GM12878 (cell line): Measurements from ENCODE around the gene MRPL18. TPM values are rescaled to one million over a fixed set of nuclear protein-coding genes. Genes with fewer than 3 reads are reported as not detected.

Source experiments
- CEBPB ChIP-seq, 2 experiments: fragments of 150-350 bp in 1 of 2; IDR thresholded peaks; 2 replicates each; pipeline ENCODE4 v1.6.1; 2012 to 2014; ENCODE audit warnings: low read depth in 2 of 2, low read length in 2 of 2, borderline replicate concordance in 1 of 2, inconsistent platforms in 1 of 2
- CHD2 ChIP-seq: IDR thresholded peaks from 2 replicates; pipeline ENCODE4 v1.6.1; 2011; ENCODE audit warnings: low read depth, low read length, improper control_type of control experiment, borderline replicate concordance
- HDGF ChIP-seq: fragments of 450-650 bp; IDR thresholded peaks from 2 replicates; pipeline ENCODE4 v1.6.1; 2016; ENCODE audit warnings: antibody characterized with exemption
- MEF2A ChIP-seq: IDR thresholded peaks from 2 replicates; pipeline ENCODE4 v1.6.1; 2011; ENCODE audit warnings: low read depth, mild to moderate bottlenecking, low read length, moderate library complexity; ENCODE audit not compliant: insufficient read depth
- POLR2AphosphoS5 ChIP-seq: IDR thresholded peaks from 2 replicates; pipeline ENCODE4 v1.6.1; 2011; ENCODE audit warnings: mild to moderate bottlenecking, low read length, inconsistent platforms
- SMC3 ChIP-seq: IDR thresholded peaks from 2 replicates; pipeline ENCODE4 v1.6.1; 2011; ENCODE audit warnings: low read length, improper control_type of control experiment, borderline replicate concordance
- polyA plus RNA-seq, 11 experiments: library from polyadenylated mRNA; depleted of rRNA in 4 of 11; unstranded in 6 of 11; stranded (reverse) in 5 of 11; fragments of >200 nt; fragmentation: Nextera tagmentation in 4 of 11; fragmentation: Illumina TruSeq in 1 of 11; extraction: Ambion mirVana in 4 of 11; extraction: Trizol in 1 of 11; gene quantifications; 1 replicate in 1 of 11; 2 replicates in 10 of 11; pipeline versions ENCODE4 v1.2.1 to v1.2.3, GENCODE V29; 2011 to 2016; ENCODE audit warnings: inconsistent platforms in 2 of 11, missing spikeins in 2 of 11, low read depth in 1 of 11
- total RNA-seq, 4 experiments: library from RNA; depleted of rRNA in 3 of 4; stranded (reverse); fragments of >200 nt in 3 of 4; fragmentation: Illumina TruSeq in 1 of 4; extraction: Trizol in 1 of 4; gene quantifications; 2 replicates each; pipeline versions ENCODE4 v1.2.1 to v1.2.3, GENCODE V29; 2013 to 2021
- TF ChIP-seq, protein P1 (sequence below): fragments of 450-650 bp; IDR thresholded peaks from 2 replicates; pipeline ENCODE4 v1.6.1; 2017; ENCODE audit warnings: mild to moderate bottlenecking, moderate library complexity
- TF ChIP-seq, protein P2 (sequence below): fragments of 450-650 bp; IDR thresholded peaks from 2 replicates; pipeline ENCODE4 v1.6.1; 2014; ENCODE audit warnings: mild to moderate bottlenecking
- TF ChIP-seq, protein P3 (sequence below): fragments of 450-650 bp; IDR thresholded peaks from 2 replicates; pipeline ENCODE4 v1.6.1; 2017; ENCODE audit warnings: low read depth, mild to moderate bottlenecking, moderate library complexity
- TF ChIP-seq, protein P4 (sequence below): IDR thresholded peaks from 2 replicates; pipeline ENCODE4 v1.6.1; 2011; ENCODE audit warnings: low read depth, low read length, improper control_type of control experiment, borderline replicate concordance
- TF ChIP-seq, protein P5 (sequence below): fragments of 450-650 bp; IDR thresholded peaks from 2 replicates; pipeline ENCODE4 v1.6.1; 2016; ENCODE audit warnings: mild to moderate bottlenecking, moderate library complexity, borderline replicate concordance
- TF ChIP-seq, protein P6 (sequence below): fragments of 450-650 bp; conservative IDR thresholded peaks from 2 replicates; pipeline ENCODE4 v1.6.1; 2017; ENCODE audit warnings: mild to moderate bottlenecking, moderate library complexity
- TF ChIP-seq, protein P7 (sequence below): IDR thresholded peaks from 2 replicates; pipeline ENCODE4 v1.6.1; 2012; ENCODE audit warnings: low read depth, low read length, improper control_type of control experiment

The MRPL18 gene
- total and polyA plus RNA-seq, 10 of the 15 experiments (the other 5 are each of a cell fraction or from before 2014, with no cell fraction given): 68.5 to 203 (median 116) TPM

DNA sequence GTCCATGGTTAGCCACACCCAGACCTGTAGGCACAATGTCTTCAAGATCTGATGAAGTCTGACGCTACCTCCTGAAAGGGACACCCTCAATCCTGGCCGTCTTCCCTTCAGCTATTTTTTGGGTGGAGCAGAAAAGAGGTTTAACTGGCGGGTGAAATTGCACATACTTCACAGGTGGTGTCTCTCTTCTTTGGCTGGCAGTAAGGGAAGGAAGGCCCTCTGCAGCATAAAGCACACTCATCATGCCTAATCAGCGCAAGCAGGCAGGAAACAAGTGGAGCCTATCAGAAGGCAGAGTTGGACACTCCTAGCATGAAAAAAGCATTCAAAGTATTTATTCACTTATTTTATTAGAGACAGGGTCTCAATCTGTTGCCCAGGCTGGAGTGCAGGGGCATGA is 42.7 kb downstream of the MRPL18 start (continued):
- TF ChIP-seq, protein P1, sequence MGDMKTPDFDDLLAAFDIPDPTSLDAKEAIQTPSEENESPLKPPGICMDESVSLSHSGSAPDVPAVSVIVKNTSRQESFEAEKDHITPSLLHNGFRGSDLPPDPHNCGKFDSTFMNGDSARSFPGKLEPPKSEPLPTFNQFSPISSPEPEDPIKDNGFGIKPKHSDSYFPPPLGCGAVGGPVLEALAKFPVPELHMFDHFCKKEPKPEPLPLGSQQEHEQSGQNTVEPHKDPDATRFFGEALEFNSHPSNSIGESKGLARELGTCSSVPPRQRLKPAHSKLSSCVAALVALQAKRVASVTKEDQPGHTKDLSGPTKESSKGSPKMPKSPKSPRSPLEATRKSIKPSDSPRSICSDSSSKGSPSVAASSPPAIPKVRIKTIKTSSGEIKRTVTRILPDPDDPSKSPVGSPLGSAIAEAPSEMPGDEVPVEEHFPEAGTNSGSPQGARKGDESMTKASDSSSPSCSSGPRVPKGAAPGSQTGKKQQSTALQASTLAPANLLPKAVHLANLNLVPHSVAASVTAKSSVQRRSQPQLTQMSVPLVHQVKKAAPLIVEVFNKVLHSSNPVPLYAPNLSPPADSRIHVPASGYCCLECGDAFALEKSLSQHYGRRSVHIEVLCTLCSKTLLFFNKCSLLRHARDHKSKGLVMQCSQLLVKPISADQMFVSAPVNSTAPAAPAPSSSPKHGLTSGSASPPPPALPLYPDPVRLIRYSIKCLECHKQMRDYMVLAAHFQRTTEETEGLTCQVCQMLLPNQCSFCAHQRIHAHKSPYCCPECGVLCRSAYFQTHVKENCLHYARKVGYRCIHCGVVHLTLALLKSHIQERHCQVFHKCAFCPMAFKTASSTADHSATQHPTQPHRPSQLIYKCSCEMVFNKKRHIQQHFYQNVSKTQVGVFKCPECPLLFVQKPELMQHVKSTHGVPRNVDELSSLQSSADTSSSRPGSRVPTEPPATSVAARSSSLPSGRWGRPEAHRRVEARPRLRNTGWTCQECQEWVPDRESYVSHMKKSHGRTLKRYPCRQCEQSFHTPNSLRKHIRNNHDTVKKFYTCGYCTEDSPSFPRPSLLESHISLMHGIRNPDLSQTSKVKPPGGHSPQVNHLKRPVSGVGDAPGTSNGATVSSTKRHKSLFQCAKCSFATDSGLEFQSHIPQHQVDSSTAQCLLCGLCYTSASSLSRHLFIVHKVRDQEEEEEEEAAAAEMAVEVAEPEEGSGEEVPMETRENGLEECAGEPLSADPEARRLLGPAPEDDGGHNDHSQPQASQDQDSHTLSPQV: no peak
- TF ChIP-seq, protein P2, sequence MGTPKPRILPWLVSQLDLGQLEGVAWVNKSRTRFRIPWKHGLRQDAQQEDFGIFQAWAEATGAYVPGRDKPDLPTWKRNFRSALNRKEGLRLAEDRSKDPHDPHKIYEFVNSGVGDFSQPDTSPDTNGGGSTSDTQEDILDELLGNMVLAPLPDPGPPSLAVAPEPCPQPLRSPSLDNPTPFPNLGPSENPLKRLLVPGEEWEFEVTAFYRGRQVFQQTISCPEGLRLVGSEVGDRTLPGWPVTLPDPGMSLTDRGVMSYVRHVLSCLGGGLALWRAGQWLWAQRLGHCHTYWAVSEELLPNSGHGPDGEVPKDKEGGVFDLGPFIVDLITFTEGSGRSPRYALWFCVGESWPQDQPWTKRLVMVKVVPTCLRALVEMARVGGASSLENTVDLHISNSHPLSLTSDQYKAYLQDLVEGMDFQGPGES: no peak
- TF ChIP-seq, protein P3, sequence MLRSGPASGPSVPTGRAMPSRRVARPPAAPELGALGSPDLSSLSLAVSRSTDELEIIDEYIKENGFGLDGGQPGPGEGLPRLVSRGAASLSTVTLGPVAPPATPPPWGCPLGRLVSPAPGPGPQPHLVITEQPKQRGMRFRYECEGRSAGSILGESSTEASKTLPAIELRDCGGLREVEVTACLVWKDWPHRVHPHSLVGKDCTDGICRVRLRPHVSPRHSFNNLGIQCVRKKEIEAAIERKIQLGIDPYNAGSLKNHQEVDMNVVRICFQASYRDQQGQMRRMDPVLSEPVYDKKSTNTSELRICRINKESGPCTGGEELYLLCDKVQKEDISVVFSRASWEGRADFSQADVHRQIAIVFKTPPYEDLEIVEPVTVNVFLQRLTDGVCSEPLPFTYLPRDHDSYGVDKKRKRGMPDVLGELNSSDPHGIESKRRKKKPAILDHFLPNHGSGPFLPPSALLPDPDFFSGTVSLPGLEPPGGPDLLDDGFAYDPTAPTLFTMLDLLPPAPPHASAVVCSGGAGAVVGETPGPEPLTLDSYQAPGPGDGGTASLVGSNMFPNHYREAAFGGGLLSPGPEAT: no peak
- no peak for TF ChIP-seq SMC3
- TF ChIP-seq CEBPB (IDR thresholded peaks at IDR 0.05; ENCODE audit: borderline replicate concordance in 1 of 2, low read depth in 2 of 2, low read length in 2 of 2): no peak
- TF ChIP-seq POLR2AphosphoS5: no peak
- TF ChIP-seq, protein P4, sequence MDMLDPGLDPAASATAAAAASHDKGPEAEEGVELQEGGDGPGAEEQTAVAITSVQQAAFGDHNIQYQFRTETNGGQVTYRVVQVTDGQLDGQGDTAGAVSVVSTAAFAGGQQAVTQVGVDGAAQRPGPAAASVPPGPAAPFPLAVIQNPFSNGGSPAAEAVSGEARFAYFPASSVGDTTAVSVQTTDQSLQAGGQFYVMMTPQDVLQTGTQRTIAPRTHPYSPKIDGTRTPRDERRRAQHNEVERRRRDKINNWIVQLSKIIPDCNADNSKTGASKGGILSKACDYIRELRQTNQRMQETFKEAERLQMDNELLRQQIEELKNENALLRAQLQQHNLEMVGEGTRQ: no peak
- TF ChIP-seq, protein P5, sequence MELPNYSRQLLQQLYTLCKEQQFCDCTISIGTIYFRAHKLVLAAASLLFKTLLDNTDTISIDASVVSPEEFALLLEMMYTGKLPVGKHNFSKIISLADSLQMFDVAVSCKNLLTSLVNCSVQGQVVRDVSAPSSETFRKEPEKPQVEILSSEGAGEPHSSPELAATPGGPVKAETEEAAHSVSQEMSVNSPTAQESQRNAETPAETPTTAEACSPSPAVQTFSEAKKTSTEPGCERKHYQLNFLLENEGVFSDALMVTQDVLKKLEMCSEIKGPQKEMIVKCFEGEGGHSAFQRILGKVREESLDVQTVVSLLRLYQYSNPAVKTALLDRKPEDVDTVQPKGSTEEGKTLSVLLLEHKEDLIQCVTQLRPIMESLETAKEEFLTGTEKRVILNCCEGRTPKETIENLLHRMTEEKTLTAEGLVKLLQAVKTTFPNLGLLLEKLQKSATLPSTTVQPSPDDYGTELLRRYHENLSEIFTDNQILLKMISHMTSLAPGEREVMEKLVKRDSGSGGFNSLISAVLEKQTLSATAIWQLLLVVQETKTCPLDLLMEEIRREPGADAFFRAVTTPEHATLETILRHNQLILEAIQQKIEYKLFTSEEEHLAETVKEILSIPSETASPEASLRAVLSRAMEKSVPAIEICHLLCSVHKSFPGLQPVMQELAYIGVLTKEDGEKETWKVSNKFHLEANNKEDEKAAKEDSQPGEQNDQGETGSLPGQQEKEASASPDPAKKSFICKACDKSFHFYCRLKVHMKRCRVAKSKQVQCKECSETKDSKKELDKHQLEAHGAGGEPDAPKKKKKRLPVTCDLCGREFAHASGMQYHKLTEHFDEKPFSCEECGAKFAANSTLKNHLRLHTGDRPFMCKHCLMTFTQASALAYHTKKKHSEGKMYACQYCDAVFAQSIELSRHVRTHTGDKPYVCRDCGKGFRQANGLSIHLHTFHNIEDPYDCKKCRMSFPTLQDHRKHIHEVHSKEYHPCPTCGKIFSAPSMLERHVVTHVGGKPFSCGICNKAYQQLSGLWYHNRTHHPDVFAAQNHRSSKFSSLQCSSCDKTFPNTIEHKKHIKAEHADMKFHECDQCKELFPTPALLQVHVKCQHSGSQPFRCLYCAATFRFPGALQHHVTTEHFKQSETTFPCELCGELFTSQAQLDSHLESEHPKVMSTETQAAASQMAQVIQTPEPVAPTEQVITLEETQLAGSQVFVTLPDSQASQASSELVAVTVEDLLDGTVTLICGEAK: no peak
- TF ChIP-seq HDGF: no peak
- TF ChIP-seq MEF2A: no peak
- TF ChIP-seq, protein P6, sequence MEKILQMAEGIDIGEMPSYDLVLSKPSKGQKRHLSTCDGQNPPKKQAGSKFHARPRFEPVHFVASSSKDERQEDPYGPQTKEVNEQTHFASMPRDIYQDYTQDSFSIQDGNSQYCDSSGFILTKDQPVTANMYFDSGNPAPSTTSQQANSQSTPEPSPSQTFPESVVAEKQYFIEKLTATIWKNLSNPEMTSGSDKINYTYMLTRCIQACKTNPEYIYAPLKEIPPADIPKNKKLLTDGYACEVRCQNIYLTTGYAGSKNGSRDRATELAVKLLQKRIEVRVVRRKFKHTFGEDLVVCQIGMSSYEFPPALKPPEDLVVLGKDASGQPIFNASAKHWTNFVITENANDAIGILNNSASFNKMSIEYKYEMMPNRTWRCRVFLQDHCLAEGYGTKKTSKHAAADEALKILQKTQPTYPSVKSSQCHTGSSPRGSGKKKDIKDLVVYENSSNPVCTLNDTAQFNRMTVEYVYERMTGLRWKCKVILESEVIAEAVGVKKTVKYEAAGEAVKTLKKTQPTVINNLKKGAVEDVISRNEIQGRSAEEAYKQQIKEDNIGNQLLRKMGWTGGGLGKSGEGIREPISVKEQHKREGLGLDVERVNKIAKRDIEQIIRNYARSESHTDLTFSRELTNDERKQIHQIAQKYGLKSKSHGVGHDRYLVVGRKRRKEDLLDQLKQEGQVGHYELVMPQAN: no peak
- TF ChIP-seq CHD2: no peak
- TF ChIP-seq, protein P7, sequence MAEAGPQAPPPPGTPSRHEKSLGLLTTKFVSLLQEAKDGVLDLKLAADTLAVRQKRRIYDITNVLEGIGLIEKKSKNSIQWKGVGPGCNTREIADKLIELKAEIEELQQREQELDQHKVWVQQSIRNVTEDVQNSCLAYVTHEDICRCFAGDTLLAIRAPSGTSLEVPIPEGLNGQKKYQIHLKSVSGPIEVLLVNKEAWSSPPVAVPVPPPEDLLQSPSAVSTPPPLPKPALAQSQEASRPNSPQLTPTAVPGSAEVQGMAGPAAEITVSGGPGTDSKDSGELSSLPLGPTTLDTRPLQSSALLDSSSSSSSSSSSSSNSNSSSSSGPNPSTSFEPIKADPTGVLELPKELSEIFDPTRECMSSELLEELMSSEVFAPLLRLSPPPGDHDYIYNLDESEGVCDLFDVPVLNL: no peak
